HEK293T (cell line): ENCODE data around the gene SAMD11.

ENCODE experiments used
- ARNT ChIP-seq: fragments of 450-650 bp; IDR thresholded peaks from 2 replicates; pipeline ENCODE4 v1.6.1; 2017; ENCODE audit warnings: mild to moderate bottlenecking
- BHLHE40 ChIP-seq: fragments of 450-650 bp; IDR thresholded peaks from 2 replicates; pipeline ENCODE4 v1.6.1; 2016; ENCODE audit warnings: mild to moderate bottlenecking, moderate library complexity, borderline replicate concordance
- CTBP1 ChIP-seq: fragments of 450-650 bp; IDR thresholded peaks from 2 replicates; pipeline ENCODE4 v1.6.1; 2016; ENCODE audit warnings: borderline replicate concordance
- ELF4 ChIP-seq: fragments of 450-650 bp; IDR thresholded peaks from 2 replicates; pipeline ENCODE4 v1.6.1; 2017; ENCODE audit warnings: antibody characterized with exemption
- FOXA1 ChIP-seq: fragments of 450-650 bp; IDR thresholded peaks from 2 replicates; pipeline ENCODE4 v1.6.1; 2016; ENCODE audit warnings: mild to moderate bottlenecking
- FOXK2 ChIP-seq: fragments of 450-650 bp; IDR thresholded peaks from 2 replicates; pipeline ENCODE4 v1.6.1; 2016; ENCODE audit warnings: mild to moderate bottlenecking
- FOXM1 ChIP-seq: fragments of 450-650 bp; IDR thresholded peaks from 2 replicates; pipeline ENCODE4 v1.6.1; 2017; ENCODE audit warnings: mild to moderate bottlenecking, borderline replicate concordance
- L3MBTL2 ChIP-seq: fragments of 450-650 bp; conservative IDR thresholded peaks from 2 replicates; pipeline ENCODE4 v1.6.1; 2016; ENCODE audit warnings: mild to moderate bottlenecking
- LEF1 ChIP-seq: fragments of 450-650 bp; IDR thresholded peaks from 2 replicates; pipeline ENCODE4 v1.6.1; 2017; ENCODE audit warnings: mild to moderate bottlenecking, borderline replicate concordance
- NFRKB ChIP-seq: fragments of 450-650 bp; IDR thresholded peaks from 2 replicates; pipeline ENCODE4 v1.6.1; 2016; ENCODE audit warnings: mild to moderate bottlenecking, moderate library complexity
- SP1 ChIP-seq: fragments of 450-650 bp; IDR thresholded peaks from 2 replicates; pipeline ENCODE4 v1.6.1; 2017
- TARDBP ChIP-seq: fragments of 450-650 bp; IDR thresholded peaks from 2 replicates; pipeline ENCODE4 v1.6.1; 2016
- ZNF384 ChIP-seq: fragments of 450-650 bp; IDR thresholded peaks from 2 replicates; pipeline ENCODE4 v1.6.1; 2016

DNA sequence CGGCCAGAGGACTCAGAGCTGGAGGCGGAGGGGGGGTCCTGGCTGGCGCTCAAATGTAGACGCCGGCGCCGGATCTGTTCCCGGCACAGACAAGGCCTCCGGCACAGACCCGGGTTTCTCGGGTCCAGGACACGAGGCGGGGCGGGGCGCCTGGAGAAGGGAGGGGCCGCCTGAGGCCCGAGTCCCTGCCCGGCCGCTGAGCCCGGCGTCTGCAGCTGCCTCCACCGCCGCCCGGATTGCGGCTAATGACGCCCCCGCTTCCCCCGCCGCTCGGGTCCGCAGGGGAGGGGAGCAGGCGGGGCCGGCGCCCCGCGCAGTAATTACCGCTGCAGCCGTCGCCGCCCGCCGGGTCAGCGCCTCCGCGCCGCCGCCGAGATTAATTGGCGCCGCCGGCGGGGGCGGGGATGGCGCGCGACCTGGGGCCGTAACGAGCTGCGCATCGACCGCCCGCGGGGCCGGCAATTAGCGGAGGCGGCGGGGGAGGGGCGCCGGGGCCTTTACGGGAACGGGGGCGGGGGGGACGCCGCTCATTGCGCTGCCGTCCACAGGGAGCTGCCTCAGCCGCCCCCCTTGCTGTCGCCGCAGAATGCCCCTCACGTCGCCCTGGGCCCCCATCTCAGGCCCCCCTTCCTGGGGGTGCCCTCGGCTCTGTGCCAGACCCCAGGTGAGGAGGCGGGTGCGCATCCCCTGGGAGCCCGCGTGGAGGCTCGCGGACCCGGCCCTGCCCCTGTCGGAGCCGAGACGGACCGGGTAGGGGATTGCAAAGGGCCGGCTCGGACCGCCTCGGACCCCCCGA is 18.1 kb downstream of the SAMD11 start:
- TF ChIP-seq ZNF384: no peak
- peak; percentile 96 for TF ChIP-seq LEF1
- peak; percentile 93 for TF ChIP-seq ARNT
- TF ChIP-seq SP1: no peak
- peak; percentile 75; the same call in 1 of the 2 replicates for TF ChIP-seq CTBP1
- TF ChIP-seq BHLHE40: no peak
- no peak for TF ChIP-seq FOXK2
- TF ChIP-seq L3MBTL2: no peak
- peak; percentile 93 for TF ChIP-seq FOXM1
- TF ChIP-seq ELF4: no peak
- TF ChIP-seq FOXA1: no peak
- TF ChIP-seq TARDBP: no peak
- no peak for TF ChIP-seq NFRKB
